Middle frontal gyrus (tissue), 1 donor: ENCODE data around the gene PLEKHA1.

Source experiments
- DNase-seq: peaks from one replicate; pipeline ENCODE4 v3.0.0-alpha.2; 2015; ENCODE audit warnings: low spot score; ENCODE audit errors: extremely low spot score

PLEKHA1 gene

GRCh38 chr10:122420624-122421007, 46.1 kb downstream of the PLEKHA1 start:
- no peak for DNase-seq

- DNase-seq: no peak
These were observed 46.6 kb downstream of the PLEKHA1 start for GRCh38 chr10:122421054-122421625.

- DNase-seq: no peak
These were observed 47.2 kb downstream of the PLEKHA1 start for GRCh38 chr10:122421742-122422141.

GRCh38 chr10:122422266-122422989, 47.9 kb downstream of the PLEKHA1 start:
- DNase-seq: no peak

GRCh38 chr10:122424059-122424458, 49.6 kb downstream of the PLEKHA1 start:
- no peak for DNase-seq

- no peak for DNase-seq
These were observed 52.3 kb downstream of the PLEKHA1 start for GRCh38 chr10:122426829-122427228.

- no peak for DNase-seq
These were observed 52.8 kb downstream of the PLEKHA1 start for GRCh38 chr10:122427280-122427679.

- DNase-seq: peak; percentile 29
These were observed 60.8 kb downstream of the PLEKHA1 start for GRCh38 chr10:122435212-122435827.

GRCh38 chr10:122441961-122442360, 67.5 kb downstream of the PLEKHA1 start:
- DNase-seq: no peak

- no peak for DNase-seq
These were observed 71.0 kb downstream of the PLEKHA1 start for GRCh38 chr10:122445469-122445868.

- DNase-seq: no peak
These were observed 71.4 kb downstream of the PLEKHA1 start for GRCh38 chr10:122445904-122446303.

GRCh38 chr10:122446668-122447423, 72.3 kb downstream of the PLEKHA1 start:
- DNase-seq: no peak

- no peak for DNase-seq
These were observed 74.1 kb downstream of the PLEKHA1 start for GRCh38 chr10:122448600-122448999.

GRCh38 chr10:122449153-122449552, 74.6 kb downstream of the PLEKHA1 start:
- DNase-seq: no peak

GRCh38 chr10:122450353-122450990, 76.0 kb downstream of the PLEKHA1 start:
- no peak for DNase-seq

- no peak for DNase-seq
These were observed 79.6 kb downstream of the PLEKHA1 start for GRCh38 chr10:122454071-122454470.

GRCh38 chr10:122454603-122455080, 80.1 kb downstream of the PLEKHA1 start, which contains the start of gene ARMS2:
Gene ARMS2 (plus strand): TSS chr10:122454653. CDS start chr10:122454728, 75 bp downstream.
- DNase-seq: no peak

GRCh38 chr10:122455376-122456079, 81.0 kb downstream of the PLEKHA1 start:
- no peak for DNase-seq

GRCh38 chr10:122457934-122458333, 83.4 kb downstream of the PLEKHA1 start:
- DNase-seq: no peak

GRCh38 chr10:122458693-122459092, 84.2 kb downstream of the PLEKHA1 start:
- DNase-seq: no peak
